Measurements from ENCODE around the gene RB1. TPM values are rescaled to one million over a fixed set of nuclear protein-coding genes. Genes with fewer than 3 reads are reported as not detected.

RB1 gene
- total and polyA plus RNA-seq, 9 of the 15 experiments (the other 6 are each of a cell fraction or from before 2014, with no cell fraction given): 5.0 to 23.8 (median 17.9) TPM

DNA sequence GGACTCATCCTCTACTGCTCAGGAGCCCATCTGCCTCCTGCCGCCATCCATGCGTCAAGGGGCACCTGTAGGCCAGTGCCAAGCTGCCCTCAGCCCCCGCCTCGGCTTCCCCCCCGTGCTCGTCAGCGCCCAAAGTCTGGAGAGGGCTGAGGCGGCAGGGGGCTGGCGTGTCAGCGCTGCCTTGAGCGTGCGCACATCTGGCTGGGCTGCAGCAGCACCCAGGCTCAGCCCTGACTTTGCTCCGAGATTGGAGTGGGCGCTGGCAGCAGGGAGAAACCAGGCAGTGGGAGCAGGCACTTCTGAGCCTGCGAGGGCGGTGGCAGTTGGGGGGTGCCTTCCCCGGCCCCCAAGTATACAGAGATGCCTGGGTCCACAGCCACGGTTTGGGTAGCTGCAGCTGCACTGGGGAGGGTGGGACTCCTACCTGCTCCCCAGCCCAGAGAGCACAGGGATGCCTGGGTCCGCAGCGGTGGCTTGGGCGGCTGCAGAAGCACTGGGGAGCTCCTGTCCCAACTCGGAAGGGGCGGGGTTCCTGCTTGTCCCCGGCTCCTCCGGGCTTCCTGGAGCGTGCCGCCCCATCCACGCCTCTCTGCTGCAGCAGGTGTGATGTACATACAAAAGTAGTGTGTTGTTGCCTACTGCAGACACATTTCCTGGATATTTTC lies 154.2 kb downstream of the RB1 start:
- Histone ChIP-seq H3K9me1 (ENCODE audit: control insufficient read depth, insufficient read depth, low read length) (no peaks in the 10 kb centered on the region), H2AFZ (ENCODE audit: low read depth, low read length) (no peak overlapping the region), H3K27ac (ENCODE audit: extremely low read depth, low read depth, low read length) (no peak overlapping the region), H3K9me3 (replicated peaks; ENCODE audit: control insufficient read depth, insufficient read depth, low read depth, low read length) (no peaks in the 10 kb centered on the region), H3K4me1 (replicated peaks in 1 of 2; ENCODE audit: control insufficient read depth in 2 of 2, insufficient read depth in 2 of 2, low read length in 2 of 2) (no peaks in the 10 kb centered on the region), H3K27me3 (ENCODE audit: control insufficient read depth in 2 of 2, insufficient read depth in 2 of 2, low read length in 2 of 2) (no peaks in the 10 kb centered on the region), H3K4me3 (no peak overlapping the region), H3K79me2 (ENCODE audit: control insufficient read depth, insufficient read depth, low read length) (no peaks in the 10 kb centered on the region), H3K9ac (ENCODE audit: insufficient read depth in 1 of 2, low read depth in 2 of 2, low read length in 2 of 2) (no peak overlapping the region), H3K36me3 (ENCODE audit: control insufficient read depth, insufficient read depth, low read length) (peaks cover 2% of the 10 kb centered on the region; the same call in 1 of the 3 replicates), H4K20me1 (replicated peaks; ENCODE audit: control insufficient read depth, insufficient read depth, low read length) (no peaks in the 10 kb centered on the region), H3K4me2 (ENCODE audit: insufficient read depth, low read length) (no peak overlapping the region)
- no peak for DNase-seq (ENCODE audit: extremely low read depth in 1 of 4, low spot score in 3 of 4)
- no TSS peak for BruUV-seq (replicated peaks)
- ChIA-PET POLR2A (no interaction called here), CTCF (ENCODE audit: low intra/inter-chr PET ratio) (no interaction called here)
- no peak for ATAC-seq
- 50% methylated on average over 2 of the region's 28 CpGs for WGBS (ENCODE audit: insufficient coverage, low coverage, missing lambda C conversion rate)
- no peak for FAIRE-seq
- in situ Hi-C loops (cut with MboI): no loop called here
- intact Hi-C loops (cut with micrococcal nuclease): no loop called here
- no peak for TF ChIP-seq ILF3 (IDR thresholded peaks at IDR 0.05; ENCODE audit: borderline replicate concordance)
- TF ChIP-seq SAFB2 (IDR thresholded peaks at IDR 0.05; ENCODE audit: borderline replicate concordance, low read depth, low read length, severe bottlenecking): no peak
- no peak for TF ChIP-seq ZNF23 (CRISPR knock-in tag; IDR thresholded peaks at IDR 0.05)
- TF ChIP-seq, protein P1, sequence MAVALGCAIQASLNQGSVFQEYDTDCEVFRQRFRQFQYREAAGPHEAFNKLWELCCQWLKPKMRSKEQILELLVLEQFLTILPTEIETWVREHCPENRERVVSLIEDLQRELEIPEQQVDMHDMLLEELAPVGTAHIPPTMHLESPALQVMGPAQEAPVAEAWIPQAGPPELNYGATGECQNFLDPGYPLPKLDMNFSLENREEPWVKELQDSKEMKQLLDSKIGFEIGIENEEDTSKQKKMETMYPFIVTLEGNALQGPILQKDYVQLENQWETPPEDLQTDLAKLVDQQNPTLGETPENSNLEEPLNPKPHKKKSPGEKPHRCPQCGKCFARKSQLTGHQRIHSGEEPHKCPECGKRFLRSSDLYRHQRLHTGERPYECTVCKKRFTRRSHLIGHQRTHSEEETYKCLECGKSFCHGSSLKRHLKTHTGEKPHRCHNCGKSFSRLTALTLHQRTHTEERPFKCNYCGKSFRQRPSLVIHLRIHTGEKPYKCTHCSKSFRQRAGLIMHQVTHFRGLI (CRISPR knock-in tag; IDR thresholded peaks at IDR 0.05): no peak
- TF ChIP-seq, protein P2, sequence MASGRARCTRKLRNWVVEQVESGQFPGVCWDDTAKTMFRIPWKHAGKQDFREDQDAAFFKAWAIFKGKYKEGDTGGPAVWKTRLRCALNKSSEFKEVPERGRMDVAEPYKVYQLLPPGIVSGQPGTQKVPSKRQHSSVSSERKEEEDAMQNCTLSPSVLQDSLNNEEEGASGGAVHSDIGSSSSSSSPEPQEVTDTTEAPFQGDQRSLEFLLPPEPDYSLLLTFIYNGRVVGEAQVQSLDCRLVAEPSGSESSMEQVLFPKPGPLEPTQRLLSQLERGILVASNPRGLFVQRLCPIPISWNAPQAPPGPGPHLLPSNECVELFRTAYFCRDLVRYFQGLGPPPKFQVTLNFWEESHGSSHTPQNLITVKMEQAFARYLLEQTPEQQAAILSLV (tag; IDR thresholded peaks at IDR 0.05): no peak
- no peak for TF ChIP-seq ZNF717 (CRISPR knock-in tag; IDR thresholded peaks at IDR 0.05)
- no peak for TF ChIP-seq NFXL1 (CRISPR knock-in tag; IDR thresholded peaks at IDR 0.05)
- TF ChIP-seq MYC (IDR thresholded peaks at IDR 0.05; ENCODE audit: low read depth, low read length): no peak
- no peak for TF ChIP-seq MYC (CRISPR knock-in tag; IDR thresholded peaks at IDR 0.05; ENCODE audit: borderline replicate concordance, low read depth)
- TF ChIP-seq, protein P3, sequence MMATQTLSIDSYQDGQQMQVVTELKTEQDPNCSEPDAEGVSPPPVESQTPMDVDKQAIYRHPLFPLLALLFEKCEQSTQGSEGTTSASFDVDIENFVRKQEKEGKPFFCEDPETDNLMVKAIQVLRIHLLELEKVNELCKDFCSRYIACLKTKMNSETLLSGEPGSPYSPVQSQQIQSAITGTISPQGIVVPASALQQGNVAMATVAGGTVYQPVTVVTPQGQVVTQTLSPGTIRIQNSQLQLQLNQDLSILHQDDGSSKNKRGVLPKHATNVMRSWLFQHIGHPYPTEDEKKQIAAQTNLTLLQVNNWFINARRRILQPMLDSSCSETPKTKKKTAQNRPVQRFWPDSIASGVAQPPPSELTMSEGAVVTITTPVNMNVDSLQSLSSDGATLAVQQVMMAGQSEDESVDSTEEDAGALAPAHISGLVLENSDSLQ (IDR thresholded peaks at IDR 0.05): no peak
- TF ChIP-seq ZNF354B (CRISPR knock-in tag; IDR thresholded peaks at IDR 0.05): no peak
- TF ChIP-seq, protein P4, sequence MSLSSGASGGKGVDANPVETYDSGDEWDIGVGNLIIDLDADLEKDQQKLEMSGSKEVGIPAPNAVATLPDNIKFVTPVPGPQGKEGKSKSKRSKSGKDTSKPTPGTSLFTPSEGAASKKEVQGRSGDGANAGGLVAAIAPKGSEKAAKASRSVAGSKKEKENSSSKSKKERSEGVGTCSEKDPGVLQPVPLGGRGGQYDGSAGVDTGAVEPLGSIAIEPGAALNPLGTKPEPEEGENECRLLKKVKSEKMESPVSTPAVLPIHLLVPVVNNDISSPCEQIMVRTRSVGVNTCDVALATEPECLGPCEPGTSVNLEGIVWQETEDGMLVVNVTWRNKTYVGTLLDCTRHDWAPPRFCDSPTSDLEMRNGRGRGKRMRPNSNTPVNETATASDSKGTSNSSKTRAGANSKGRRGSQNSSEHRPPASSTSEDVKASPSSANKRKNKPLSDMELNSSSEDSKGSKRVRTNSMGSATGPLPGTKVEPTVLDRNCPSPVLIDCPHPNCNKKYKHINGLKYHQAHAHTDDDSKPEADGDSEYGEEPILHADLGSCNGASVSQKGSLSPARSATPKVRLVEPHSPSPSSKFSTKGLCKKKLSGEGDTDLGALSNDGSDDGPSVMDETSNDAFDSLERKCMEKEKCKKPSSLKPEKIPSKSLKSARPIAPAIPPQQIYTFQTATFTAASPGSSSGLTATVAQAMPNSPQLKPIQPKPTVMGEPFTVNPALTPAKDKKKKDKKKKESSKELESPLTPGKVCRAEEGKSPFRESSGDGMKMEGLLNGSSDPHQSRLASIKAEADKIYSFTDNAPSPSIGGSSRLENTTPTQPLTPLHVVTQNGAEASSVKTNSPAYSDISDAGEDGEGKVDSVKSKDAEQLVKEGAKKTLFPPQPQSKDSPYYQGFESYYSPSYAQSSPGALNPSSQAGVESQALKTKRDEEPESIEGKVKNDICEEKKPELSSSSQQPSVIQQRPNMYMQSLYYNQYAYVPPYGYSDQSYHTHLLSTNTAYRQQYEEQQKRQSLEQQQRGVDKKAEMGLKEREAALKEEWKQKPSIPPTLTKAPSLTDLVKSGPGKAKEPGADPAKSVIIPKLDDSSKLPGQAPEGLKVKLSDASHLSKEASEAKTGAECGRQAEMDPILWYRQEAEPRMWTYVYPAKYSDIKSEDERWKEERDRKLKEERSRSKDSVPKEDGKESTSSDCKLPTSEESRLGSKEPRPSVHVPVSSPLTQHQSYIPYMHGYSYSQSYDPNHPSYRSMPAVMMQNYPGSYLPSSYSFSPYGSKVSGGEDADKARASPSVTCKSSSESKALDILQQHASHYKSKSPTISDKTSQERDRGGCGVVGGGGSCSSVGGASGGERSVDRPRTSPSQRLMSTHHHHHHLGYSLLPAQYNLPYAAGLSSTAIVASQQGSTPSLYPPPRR (CRISPR knock-in tag; IDR thresholded peaks at IDR 0.05; ENCODE audit: borderline replicate concordance): no peak
- no peak for TF ChIP-seq JUN (IDR thresholded peaks at IDR 0.05; ENCODE audit: borderline replicate concordance, low read depth, low read length)
- TF ChIP-seq JUN (CRISPR knock-in tag; IDR thresholded peaks at IDR 0.05; ENCODE audit: borderline replicate concordance): no peak
- no peak for TF ChIP-seq MTA3 (IDR thresholded peaks at IDR 0.05; ENCODE audit: borderline replicate concordance)

All from K562 (cell line).